Spleen (tissue), 7 donors: ENCODE data around the gene TGM1.

Experiments
- CTCF ChIP-seq, 11 experiments: fragments of 200-600 bp in 7 of 11; fragments of 450-650 bp in 4 of 11; sonication (generic) in 4 of 11; IDR thresholded peaks in 8 of 11; conservative IDR thresholded peaks in 3 of 11; 1 replicate in 7 of 11; 2 replicates in 4 of 11; pipeline versions ENCODE4 v1.4.0 to v1.8.0; 2016 to 2021; ENCODE audit warnings: antibody characterized with exemption in 11 of 11, inconsistent platforms in 4 of 11, mild to moderate bottlenecking in 1 of 11
- POLR2AphosphoS5 ChIP-seq, 3 donors: sonication (generic); formaldehyde crosslinking; IDR thresholded peaks; one replicate each; pipeline ENCODE4 v1.5.1; 2017; ENCODE audit warnings: antibody characterized with exemption in 3 of 3
- donor health status: DM: no; HTN: no; CAD: no; lungs with moderate emphysema.
- donor health status: DM: no; HTN: no; CAD: no.
- donor health status: DM: no; HTN: no; CAD: no.

- no peak for TF ChIP-seq CTCF (IDR thresholded peaks at IDR 0.05 in 8 of 11, conservative IDR thresholded peaks at IDR 0.05 in 3 of 11)
- no peak for TF ChIP-seq POLR2AphosphoS5 (IDR thresholded peaks at IDR 0.05)
Measured at GRCh38 chr14:24216345-24216699, 46.7 kb downstream of the TGM1 start.
